GM23338 (cell line): ENCODE measurements around the gene TERC. TPM values are rescaled to one million over a fixed set of nuclear protein-coding genes. Genes with fewer than 3 reads are reported as not detected.

ENCODE experiments used
- ATAC-seq: fragments of 200-7000 bp; cut with Tn5 transposase; 3 replicates; pipeline ENCODE4 v1.9.1; 2020
- DNase-seq: peaks from one replicate; pipeline ENCODE4 v3.0.0-alpha.2; 2015; ENCODE audit warnings: low spot score
- H2AFZ ChIP-seq: fragments of 200-600 bp; sonication (generic); 2 replicates; pipeline ENCODE4 v1.8.0; 2016; ENCODE audit warnings: antibody characterized with exemption, mild to moderate bottlenecking, moderate library complexity
- H3F3A ChIP-seq: fragments of 200-600 bp; sonication (generic); replicated peaks from 2 replicates; pipeline ENCODE4 v1.8.0; 2017; ENCODE audit warnings: antibody characterized with exemption, mixed run types, low read depth
- H3K27ac ChIP-seq: fragments of 200-600 bp; sonication (generic); 2 replicates; pipeline ENCODE4 v1.6.1; 2016; ENCODE audit warnings: low read depth
- H3K27me3 ChIP-seq: fragments of 200-600 bp; sonication (generic); 2 replicates; pipeline ENCODE4 v1.8.0; 2016; ENCODE audit warnings: mild to moderate bottlenecking, mixed run types, moderate library complexity; ENCODE audit not compliant: insufficient read depth
- H3K36me3 ChIP-seq: fragments of 200-600 bp; sonication (generic); 2 replicates; pipeline ENCODE4 v1.8.0; 2016; ENCODE audit warnings: mild to moderate bottlenecking; ENCODE audit not compliant: insufficient read depth
- H3K4me1 ChIP-seq: fragments of 200-600 bp; sonication (generic); 2 replicates; pipeline ENCODE4 v1.8.0; 2016; ENCODE audit warnings: mild to moderate bottlenecking, moderate library complexity; ENCODE audit not compliant: insufficient read depth
- H3K4me2 ChIP-seq: fragments of 200-600 bp; sonication (generic); 2 replicates; pipeline ENCODE4 v1.7.1; 2017; ENCODE audit warnings: mixed run types
- H3K4me3 ChIP-seq: fragments of 200-600 bp; sonication (generic); 2 replicates; pipeline ENCODE4 v1.6.1; 2016; ENCODE audit warnings: mixed run types
- H3K79me2 ChIP-seq: fragments of 200-600 bp; sonication (generic); replicated peaks from 2 replicates; pipeline ENCODE4 v1.8.0; 2017; ENCODE audit warnings: mild to moderate bottlenecking; ENCODE audit not compliant: insufficient read depth
- H3K9me2 ChIP-seq: fragments of 200-600 bp; sonication (generic); 2 replicates; pipeline ENCODE4 v1.8.0; 2017; ENCODE audit not compliant: insufficient read depth
- H4K20me1 ChIP-seq: fragments of 200-600 bp; sonication (generic); replicated peaks from 2 replicates; pipeline ENCODE4 v1.8.0; 2017; ENCODE audit warnings: mild to moderate bottlenecking; ENCODE audit not compliant: insufficient read depth
- H3K27ac Mint-ChIP-seq: 2 replicates; pipeline ENCODE4 v1.8.0; 2020; ENCODE audit warnings: inconsistent platforms, mild to moderate bottlenecking, moderate library complexity, mixed read lengths
- H3K27me3 Mint-ChIP-seq: 3 replicates; pipeline ENCODE4 v1.8.0; 2022; ENCODE audit warnings: low read depth, mild to moderate bottlenecking, moderate library complexity, mixed read lengths, inconsistent platforms; ENCODE audit not compliant: insufficient read depth, poor library complexity
- H3K36me3 Mint-ChIP-seq: 3 replicates; pipeline ENCODE4 v1.8.0; 2021; ENCODE audit warnings: low read depth, mild to moderate bottlenecking, inconsistent platforms, moderate library complexity, mixed read lengths
- H3K4me1 Mint-ChIP-seq: 3 replicates; pipeline ENCODE4 v1.8.0; 2020; ENCODE audit warnings: mild to moderate bottlenecking, inconsistent platforms, mixed read lengths
- H3K4me3 Mint-ChIP-seq: 3 replicates; pipeline ENCODE4 v1.8.0; 2021; ENCODE audit warnings: moderate library complexity, mild to moderate bottlenecking, inconsistent platforms, mixed read lengths
- H3K9me3 Mint-ChIP-seq: 3 replicates; pipeline ENCODE4 v1.8.0; 2020; ENCODE audit warnings: moderate library complexity, mild to moderate bottlenecking, inconsistent platforms, mixed read lengths
- EZH2 ChIP-seq: fragments of 200-600 bp; sonication (generic); IDR thresholded peaks from one replicate; pipeline ENCODE4 v1.8.0; 2017; ENCODE audit warnings: antibody characterized with exemption, mild to moderate bottlenecking, low read depth; ENCODE audit not compliant: unreplicated experiment
- EZH2phosphoT487 ChIP-seq: fragments of 200-600 bp; sonication (generic); IDR thresholded peaks from one replicate; pipeline ENCODE4 v1.8.1; 2018; ENCODE audit warnings: antibody characterized with exemption; ENCODE audit not compliant: unreplicated experiment
- JUNB ChIP-seq: IDR thresholded peaks from one replicate; pipeline ENCODE4 v1.6.1; 2016; ENCODE audit warnings: antibody characterized with exemption; ENCODE audit not compliant: unreplicated experiment
- POLR2AphosphoS5 ChIP-seq: IDR thresholded peaks from 2 replicates; pipeline ENCODE4 v1.6.1; 2016; ENCODE audit warnings: antibody characterized with exemption, low read depth
- STAT1 ChIP-seq: IDR thresholded peaks from one replicate; pipeline ENCODE4 v1.6.1; 2016; ENCODE audit warnings: antibody characterized with exemption; ENCODE audit not compliant: unreplicated experiment
- ZNF331 ChIP-seq: fragments of 250-450 bp; sonication (Bioruptor Pico); IDR thresholded peaks from 2 replicates; pipeline ENCODE4 v1.5.0; 2020; ENCODE audit warnings: low read depth, mild to moderate bottlenecking, moderate library complexity
- polyA plus RNA-seq: library from polyadenylated mRNA; unstranded; fragments of >200 nt; fragmentation: Nextera tagmentation; extraction: Ambion mirVana; gene quantifications from 2 replicates; pipeline ENCODE4 v1.2.1, GENCODE V29; 2016
- total RNA-seq: library from RNA; depleted of rRNA; stranded (reverse); fragments of >200 nt; shearing (Covaris generic); gene quantifications from 2 replicates; pipeline ENCODE4 v1.2.3, GENCODE V29; 2014
- TF ChIP-seq, protein P1 (sequence below), 2 experiments: fragments of 200-600 bp in 1 of 2; sonication (generic) in 1 of 2; conservative IDR thresholded peaks; 2 replicates each; pipeline versions ENCODE4 v1.5.1 to v1.6.1; 2016 to 2017; ENCODE audit warnings: antibody characterized with exemption in 2 of 2, low read depth in 2 of 2, mild to moderate bottlenecking in 2 of 2, moderate library complexity in 1 of 2
- TF ChIP-seq, protein P2 (sequence below): IDR thresholded peaks from one replicate; pipeline ENCODE4 v1.6.1; 2018; ENCODE audit warnings: antibody characterized with exemption; ENCODE audit not compliant: unreplicated experiment
- TF ChIP-seq, protein P3 (sequence below): fragments of 250-450 bp; sonication (Bioruptor Pico); IDR thresholded peaks from 2 replicates; pipeline ENCODE4 v1.5.0; 2020; ENCODE audit warnings: mild to moderate bottlenecking, moderate library complexity

TERC gene
- total and polyA plus RNA-seq, 2 experiments from 2014 or later: 1.7 to 206 TPM

DNA sequence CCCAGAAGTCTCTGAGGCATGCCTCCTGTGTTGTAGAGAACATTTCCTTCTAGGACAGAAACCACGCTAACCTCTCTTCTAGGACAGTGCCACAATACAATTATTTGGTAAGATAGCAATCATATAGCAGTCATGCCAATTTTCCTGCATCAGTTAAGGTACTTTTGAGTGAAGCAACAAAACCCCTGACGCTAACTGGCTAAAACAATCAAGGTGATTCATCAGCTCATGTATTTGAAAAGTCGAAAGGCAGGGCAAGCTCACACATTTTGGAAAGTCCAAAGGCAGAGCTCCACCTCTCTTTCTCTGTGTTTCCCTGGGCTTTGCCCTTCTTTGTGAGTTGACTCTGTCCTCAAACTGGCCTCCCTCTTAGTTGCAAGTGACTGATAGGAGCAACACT, 10.1 kb downstream of the TERC start:
- TF ChIP-seq EZH2 (no peak), POLR2AphosphoS5 (no peak)
- Mint-ChIP-seq H3K27me3 (no peaks in the 10 kb centered on the region), H3K9me3 (no peaks in the 10 kb centered on the region), H3K4me3 (no peak overlapping the region), H3K4me1 (peaks cover 4% of the 10 kb centered on the region; the same call in 2 of the 3 replicates), H3K36me3 (no peaks in the 10 kb centered on the region), H3K27ac (no peak overlapping the region)
- no peaks in the 10 kb centered on the region for H3K27me3 ChIP-seq
- ATAC-seq: no peak
- no peaks in the 10 kb centered on the region for H3K79me2 ChIP-seq
- H2AFZ ChIP-seq: peak overlapping the region; percentile 59; the same call in 1 of the 2 replicates
- H3K27ac ChIP-seq: no peak overlapping the region
- H3K4me2 ChIP-seq: no peak overlapping the region
- no peaks in the 10 kb centered on the region for H3K9me2 ChIP-seq
- H3F3A ChIP-seq: no peaks in the 10 kb centered on the region
- no peaks in the 10 kb centered on the region for H3K4me1 ChIP-seq
- H3K4me3 ChIP-seq: no peak overlapping the region
- DNase-seq: no peak
- H4K20me1 ChIP-seq: no peaks in the 10 kb centered on the region
- H3K36me3 ChIP-seq: no peaks in the 10 kb centered on the region

DNA sequence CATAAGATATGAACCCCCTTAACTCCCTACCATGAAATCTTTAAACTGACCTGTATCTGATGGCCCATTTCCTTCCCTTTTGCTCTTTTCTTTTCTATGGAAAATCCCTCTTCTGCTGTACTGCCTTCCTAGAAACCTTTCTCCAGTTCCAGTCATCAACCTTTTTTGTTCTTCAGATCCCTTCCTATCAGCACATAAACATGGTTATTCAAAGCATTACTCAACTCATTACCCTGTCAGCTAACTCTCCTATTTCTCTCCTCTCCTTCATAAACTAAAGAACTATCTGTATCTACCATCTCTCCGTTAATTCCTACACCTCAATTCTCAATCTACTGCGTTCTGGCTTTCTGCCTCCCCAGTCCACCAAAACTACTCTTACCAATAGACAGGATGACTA, 13.0 kb downstream of the TERC start:
- H3K27me3 ChIP-seq: no peaks in the 10 kb centered on the region
- H3F3A ChIP-seq: no peaks in the 10 kb centered on the region
- no peaks in the 10 kb centered on the region for H4K20me1 ChIP-seq
- ATAC-seq (no peak), DNase-seq (no peak)
- no peak overlapping the region for H3K4me3 ChIP-seq
- H3K27ac Mint-ChIP-seq: no peak overlapping the region
- no peaks in the 10 kb centered on the region for H3K9me2 ChIP-seq
- no peak overlapping the region for H3K4me3 Mint-ChIP-seq
- peak overlapping the region; percentile 45; the same call in 1 of the 2 replicates for H2AFZ ChIP-seq
- H3K4me1 ChIP-seq: no peaks in the 10 kb centered on the region
- no peak overlapping the region for H3K4me2 ChIP-seq
- H3K36me3 Mint-ChIP-seq: no peaks in the 10 kb centered on the region
- no peaks in the 10 kb centered on the region for H3K27me3 Mint-ChIP-seq
- H3K27ac ChIP-seq: no peak overlapping the region
- no peaks in the 10 kb centered on the region for H3K9me3 Mint-ChIP-seq
- no peaks in the 10 kb centered on the region for H3K79me2 ChIP-seq
- peaks cover 4% of the 10 kb centered on the region; the same call in 2 of the 3 replicates for H3K4me1 Mint-ChIP-seq
- no peak for TF ChIP-seq EZH2
- TF ChIP-seq, protein P1, sequence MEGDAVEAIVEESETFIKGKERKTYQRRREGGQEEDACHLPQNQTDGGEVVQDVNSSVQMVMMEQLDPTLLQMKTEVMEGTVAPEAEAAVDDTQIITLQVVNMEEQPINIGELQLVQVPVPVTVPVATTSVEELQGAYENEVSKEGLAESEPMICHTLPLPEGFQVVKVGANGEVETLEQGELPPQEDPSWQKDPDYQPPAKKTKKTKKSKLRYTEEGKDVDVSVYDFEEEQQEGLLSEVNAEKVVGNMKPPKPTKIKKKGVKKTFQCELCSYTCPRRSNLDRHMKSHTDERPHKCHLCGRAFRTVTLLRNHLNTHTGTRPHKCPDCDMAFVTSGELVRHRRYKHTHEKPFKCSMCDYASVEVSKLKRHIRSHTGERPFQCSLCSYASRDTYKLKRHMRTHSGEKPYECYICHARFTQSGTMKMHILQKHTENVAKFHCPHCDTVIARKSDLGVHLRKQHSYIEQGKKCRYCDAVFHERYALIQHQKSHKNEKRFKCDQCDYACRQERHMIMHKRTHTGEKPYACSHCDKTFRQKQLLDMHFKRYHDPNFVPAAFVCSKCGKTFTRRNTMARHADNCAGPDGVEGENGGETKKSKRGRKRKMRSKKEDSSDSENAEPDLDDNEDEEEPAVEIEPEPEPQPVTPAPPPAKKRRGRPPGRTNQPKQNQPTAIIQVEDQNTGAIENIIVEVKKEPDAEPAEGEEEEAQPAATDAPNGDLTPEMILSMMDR (conservative IDR thresholded peaks at IDR 0.05; ENCODE audit: low read depth in 2 of 2): no peak
- TF ChIP-seq, protein P2, sequence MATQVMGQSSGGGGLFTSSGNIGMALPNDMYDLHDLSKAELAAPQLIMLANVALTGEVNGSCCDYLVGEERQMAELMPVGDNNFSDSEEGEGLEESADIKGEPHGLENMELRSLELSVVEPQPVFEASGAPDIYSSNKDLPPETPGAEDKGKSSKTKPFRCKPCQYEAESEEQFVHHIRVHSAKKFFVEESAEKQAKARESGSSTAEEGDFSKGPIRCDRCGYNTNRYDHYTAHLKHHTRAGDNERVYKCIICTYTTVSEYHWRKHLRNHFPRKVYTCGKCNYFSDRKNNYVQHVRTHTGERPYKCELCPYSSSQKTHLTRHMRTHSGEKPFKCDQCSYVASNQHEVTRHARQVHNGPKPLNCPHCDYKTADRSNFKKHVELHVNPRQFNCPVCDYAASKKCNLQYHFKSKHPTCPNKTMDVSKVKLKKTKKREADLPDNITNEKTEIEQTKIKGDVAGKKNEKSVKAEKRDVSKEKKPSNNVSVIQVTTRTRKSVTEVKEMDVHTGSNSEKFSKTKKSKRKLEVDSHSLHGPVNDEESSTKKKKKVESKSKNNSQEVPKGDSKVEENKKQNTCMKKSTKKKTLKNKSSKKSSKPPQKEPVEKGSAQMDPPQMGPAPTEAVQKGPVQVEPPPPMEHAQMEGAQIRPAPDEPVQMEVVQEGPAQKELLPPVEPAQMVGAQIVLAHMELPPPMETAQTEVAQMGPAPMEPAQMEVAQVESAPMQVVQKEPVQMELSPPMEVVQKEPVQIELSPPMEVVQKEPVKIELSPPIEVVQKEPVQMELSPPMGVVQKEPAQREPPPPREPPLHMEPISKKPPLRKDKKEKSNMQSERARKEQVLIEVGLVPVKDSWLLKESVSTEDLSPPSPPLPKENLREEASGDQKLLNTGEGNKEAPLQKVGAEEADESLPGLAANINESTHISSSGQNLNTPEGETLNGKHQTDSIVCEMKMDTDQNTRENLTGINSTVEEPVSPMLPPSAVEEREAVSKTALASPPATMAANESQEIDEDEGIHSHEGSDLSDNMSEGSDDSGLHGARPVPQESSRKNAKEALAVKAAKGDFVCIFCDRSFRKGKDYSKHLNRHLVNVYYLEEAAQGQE: no peak
- TF ChIP-seq POLR2AphosphoS5: no peak
- no peak for TF ChIP-seq EZH2phosphoT487
- TF ChIP-seq JUNB: no peak
- no peak for TF ChIP-seq ZNF331 (CRISPR knock-in tag)
- no peak for TF ChIP-seq STAT1
- TF ChIP-seq, protein P3, sequence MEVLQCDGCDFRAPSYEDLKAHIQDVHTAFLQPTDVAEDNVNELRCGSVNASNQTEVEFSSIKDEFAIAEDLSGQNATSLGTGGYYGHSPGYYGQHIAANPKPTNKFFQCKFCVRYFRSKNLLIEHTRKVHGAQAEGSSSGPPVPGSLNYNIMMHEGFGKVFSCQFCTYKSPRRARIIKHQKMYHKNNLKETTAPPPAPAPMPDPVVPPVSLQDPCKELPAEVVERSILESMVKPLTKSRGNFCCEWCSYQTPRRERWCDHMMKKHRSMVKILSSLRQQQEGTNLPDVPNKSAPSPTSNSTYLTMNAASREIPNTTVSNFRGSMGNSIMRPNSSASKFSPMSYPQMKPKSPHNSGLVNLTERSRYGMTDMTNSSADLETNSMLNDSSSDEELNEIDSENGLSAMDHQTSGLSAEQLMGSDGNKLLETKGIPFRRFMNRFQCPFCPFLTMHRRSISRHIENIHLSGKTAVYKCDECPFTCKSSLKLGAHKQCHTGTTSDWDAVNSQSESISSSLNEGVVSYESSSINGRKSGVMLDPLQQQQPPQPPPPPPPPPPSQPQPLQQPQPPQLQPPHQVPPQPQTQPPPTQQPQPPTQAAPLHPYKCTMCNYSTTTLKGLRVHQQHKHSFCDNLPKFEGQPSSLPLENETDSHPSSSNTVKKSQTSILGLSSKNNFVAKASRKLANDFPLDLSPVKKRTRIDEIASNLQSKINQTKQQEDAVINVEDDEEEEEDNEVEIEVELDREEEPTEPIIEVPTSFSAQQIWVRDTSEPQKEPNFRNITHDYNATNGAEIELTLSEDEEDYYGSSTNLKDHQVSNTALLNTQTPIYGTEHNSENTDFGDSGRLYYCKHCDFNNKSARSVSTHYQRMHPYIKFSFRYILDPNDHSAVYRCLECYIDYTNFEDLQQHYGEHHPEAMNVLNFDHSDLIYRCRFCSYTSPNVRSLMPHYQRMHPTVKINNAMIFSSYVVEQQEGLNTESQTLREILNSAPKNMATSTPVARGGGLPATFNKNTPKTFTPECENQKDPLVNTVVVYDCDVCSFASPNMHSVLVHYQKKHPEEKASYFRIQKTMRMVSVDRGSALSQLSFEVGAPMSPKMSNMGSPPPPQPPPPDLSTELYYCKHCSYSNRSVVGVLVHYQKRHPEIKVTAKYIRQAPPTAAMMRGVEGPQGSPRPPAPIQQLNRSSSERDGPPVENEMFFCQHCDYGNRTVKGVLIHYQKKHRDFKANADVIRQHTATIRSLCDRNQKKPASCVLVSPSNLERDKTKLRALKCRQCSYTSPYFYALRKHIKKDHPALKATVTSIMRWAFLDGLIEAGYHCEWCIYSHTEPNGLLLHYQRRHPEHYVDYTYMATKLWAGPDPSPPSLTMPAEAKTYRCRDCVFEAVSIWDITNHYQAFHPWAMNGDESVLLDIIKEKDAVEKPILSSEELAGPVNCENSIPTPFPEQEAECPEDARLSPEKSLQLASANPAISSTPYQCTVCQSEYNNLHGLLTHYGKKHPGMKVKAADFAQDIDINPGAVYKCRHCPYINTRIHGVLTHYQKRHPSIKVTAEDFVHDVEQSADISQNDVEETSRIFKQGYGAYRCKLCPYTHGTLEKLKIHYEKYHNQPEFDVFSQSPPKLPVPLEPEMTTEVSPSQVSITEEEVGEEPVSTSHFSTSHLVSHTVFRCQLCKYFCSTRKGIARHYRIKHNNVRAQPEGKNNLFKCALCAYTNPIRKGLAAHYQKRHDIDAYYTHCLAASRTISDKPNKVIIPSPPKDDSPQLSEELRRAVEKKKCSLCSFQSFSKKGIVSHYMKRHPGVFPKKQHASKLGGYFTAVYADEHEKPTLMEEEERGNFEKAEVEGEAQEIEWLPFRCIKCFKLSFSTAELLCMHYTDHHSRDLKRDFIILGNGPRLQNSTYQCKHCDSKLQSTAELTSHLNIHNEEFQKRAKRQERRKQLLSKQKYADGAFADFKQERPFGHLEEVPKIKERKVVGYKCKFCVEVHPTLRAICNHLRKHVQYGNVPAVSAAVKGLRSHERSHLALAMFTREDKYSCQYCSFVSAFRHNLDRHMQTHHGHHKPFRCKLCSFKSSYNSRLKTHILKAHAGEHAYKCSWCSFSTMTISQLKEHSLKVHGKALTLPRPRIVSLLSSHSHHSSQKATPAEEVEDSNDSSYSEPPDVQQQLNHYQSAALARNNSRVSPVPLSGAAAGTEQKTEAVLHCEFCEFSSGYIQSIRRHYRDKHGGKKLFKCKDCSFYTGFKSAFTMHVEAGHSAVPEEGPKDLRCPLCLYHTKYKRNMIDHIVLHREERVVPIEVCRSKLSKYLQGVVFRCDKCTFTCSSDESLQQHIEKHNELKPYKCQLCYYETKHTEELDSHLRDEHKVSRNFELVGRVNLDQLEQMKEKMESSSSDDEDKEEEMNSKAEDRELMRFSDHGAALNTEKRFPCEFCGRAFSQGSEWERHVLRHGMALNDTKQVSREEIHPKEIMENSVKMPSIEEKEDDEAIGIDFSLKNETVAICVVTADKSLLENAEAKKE (CRISPR knock-in tag): no peak
- H3K36me3 ChIP-seq: no peaks in the 10 kb centered on the region
